Common myeloid progenitor, CD34-positive (primary cell): Measurements from ENCODE around the gene NOS1AP.
"Not testable (repeated sequence)": the region's sequence is repeated elsewhere in the genome, so short reads cannot be mapped to it uniquely, and the experiment has no call there.

Experiments
- CTCF ChIA-PET: fragments of 350-600 bp; sonication (Branson Sonifier 250); formaldehyde crosslinking; loops from one replicate; lab custom pipeline; 2021; ENCODE audit warnings: antibody characterized with exemption; lab: Charles Lee
- POLR2A ChIA-PET: fragments of 350-600 bp; sonication (Branson Sonifier 250); formaldehyde crosslinking; loops from one replicate; lab custom pipeline; 2021; ENCODE audit warnings: antibody characterized with exemption; lab: Charles Lee
- DNase-seq, 3 donors: peaks; one replicate each; pipeline versions ENCODE4 v3.0.0 to v3.0.0-alpha.2; 2013
- H3K27ac ChIP-seq, 2 experiments: 1 replicate in 1 of 2; 2 replicates in 1 of 2; pipeline ENCODE4 v1.7.0; 2013; ENCODE audit warnings: inconsistent platforms in 2 of 2, low read length in 2 of 2, mild to moderate bottlenecking in 2 of 2, low read depth in 1 of 2, moderate library complexity in 1 of 2; ENCODE audit not compliant: severe bottlenecking in 2 of 2, insufficient read depth in 1 of 2, poor library complexity in 1 of 2
- H3K27me3 ChIP-seq, 5 experiments: replicated peaks in 2 of 5; 1 replicate in 3 of 5; 2 replicates in 2 of 5; pipeline versions ENCODE4 v1.6.1 to v1.7.0; 2013; ENCODE audit warnings: low read length in 4 of 5, mild to moderate bottlenecking in 2 of 5, moderate library complexity in 2 of 5, inconsistent platforms in 1 of 5; ENCODE audit not compliant: insufficient read depth in 5 of 5, control insufficient read depth in 4 of 5
- H3K36me3 ChIP-seq, 4 experiments: 1 replicate in 2 of 4; 2 replicates in 2 of 4; pipeline versions ENCODE4 v1.6.1 to v1.7.0; 2013; ENCODE audit warnings: low read length in 3 of 4, control low read depth in 1 of 4, mild to moderate bottlenecking in 1 of 4; ENCODE audit not compliant: control insufficient read depth in 4 of 4, insufficient read depth in 4 of 4
- H3K4me1 ChIP-seq, 4 experiments: 1 replicate in 3 of 4; 2 replicates in 1 of 4; pipeline versions ENCODE4 v1.6.1 to v1.7.1; 2013; ENCODE audit warnings: low read length in 3 of 4, mild to moderate bottlenecking in 3 of 4, control low read depth in 1 of 4, inconsistent platforms in 1 of 4, moderate library complexity in 1 of 4; ENCODE audit not compliant: control insufficient read depth in 4 of 4, insufficient read depth in 4 of 4; ENCODE audit errors: control extremely low read depth in 1 of 4
- H3K4me3 ChIP-seq, 7 experiments: 1 replicate in 4 of 7; 2 replicates in 3 of 7; pipeline versions ENCODE4 v1.5.1 to v1.7.0; 2013; ENCODE audit warnings: mild to moderate bottlenecking in 7 of 7, low read length in 6 of 7, moderate library complexity in 6 of 7, inconsistent platforms in 2 of 7, low read depth in 2 of 7, control low read depth in 1 of 7; ENCODE audit not compliant: insufficient read depth in 4 of 7, control insufficient read depth in 1 of 7; ENCODE audit errors: extremely low read depth in 1 of 7
- H3K9me3 ChIP-seq, 5 experiments: 1 replicate in 4 of 5; 2 replicates in 1 of 5; pipeline versions ENCODE4 v1.6.1 to v1.7.1; 2013; ENCODE audit warnings: low read length in 4 of 5, mild to moderate bottlenecking in 2 of 5, inconsistent platforms in 1 of 5, low read depth in 1 of 5, moderate library complexity in 1 of 5; ENCODE audit not compliant: control insufficient read depth in 4 of 5, insufficient read depth in 2 of 5; ENCODE audit errors: control extremely low read depth in 1 of 5
- WGBS: methylation state at CpG from one replicate; pipeline ENCODE4 v1.1.5; 2013; ENCODE audit not compliant: insufficient coverage; 5-methylcytosine and 5-hydroxymethylcytosine counted together

NOS1AP gene

DNA sequence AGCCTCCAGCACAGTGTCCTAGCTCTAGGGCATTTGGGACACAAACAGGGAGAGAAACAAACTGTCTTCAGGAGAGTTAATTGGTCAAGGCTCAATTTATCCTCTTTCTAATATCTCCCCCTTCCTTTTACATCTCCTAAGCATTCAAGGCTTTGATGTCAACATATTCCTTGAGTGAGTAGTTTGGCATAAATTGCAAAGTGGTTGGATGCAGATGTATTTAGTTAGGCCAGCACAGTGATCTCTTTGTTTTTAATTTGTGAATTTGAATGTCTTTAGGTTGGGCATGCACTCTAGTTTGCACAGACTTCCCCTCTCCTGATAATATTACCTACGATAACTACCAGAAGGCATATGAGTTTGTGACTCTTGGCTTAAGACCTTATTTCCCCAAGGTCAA is 33.3 kb upstream of the NOS1AP start:
- no peak for DNase-seq
- Histone ChIP-seq H3K4me3 (no peak overlapping the region), H3K4me1 (peaks cover 0 to 8% (median 3%) of the 10 kb centered on the region in 4 experiments), H3K27me3 (no peaks in the 10 kb centered on the region), H3K9me3 (no peaks in the 10 kb centered on the region), H3K27ac (no peak overlapping the region), H3K36me3 (no peaks in the 10 kb centered on the region)
- CTCF ChIA-PET = interaction anchor here (0.6 to 7.0 kb wide), 12 partner anchors 12 to 287 kb away, joined by 3 to 144 read pairs (median 4); partner anchors contain the start of genes DUSP12 and OLFML2B
- WGBS = 78% methylated on average over 1 of the region's 1 CpG
- POLR2A ChIA-PET = no interaction called here

DNA sequence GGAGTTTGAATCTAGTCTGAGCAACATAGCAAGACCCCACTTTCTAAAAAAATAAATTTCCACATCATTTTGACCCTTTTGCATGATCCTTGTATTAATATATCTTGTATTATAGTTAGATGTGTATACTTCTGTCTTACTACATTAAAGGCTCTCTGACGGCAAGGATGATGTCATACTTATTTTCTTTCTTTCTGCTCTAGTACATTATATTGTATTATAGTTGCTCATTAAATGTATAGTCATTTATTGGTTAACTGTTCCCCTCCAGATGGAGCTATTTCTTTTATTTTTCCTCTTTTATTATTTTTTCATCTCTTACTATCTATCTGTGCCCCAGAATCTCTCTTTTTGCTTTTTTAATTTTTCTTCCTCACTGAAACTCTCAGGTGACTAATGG is 30.9 kb upstream of the NOS1AP start:
- DNase-seq = no peak
- H3K27me3 ChIP-seq = no peaks in the 10 kb centered on the region
- WGBS = no CpG with 5 or more reads among the region's 1 CpG
- H3K4me1 ChIP-seq = peaks cover 0 to 8% (median 3%) of the 10 kb centered on the region in 4 experiments
- no peak overlapping the region for H3K4me3 ChIP-seq
- no peak overlapping the region for H3K27ac ChIP-seq
- CTCF ChIA-PET = interaction anchor here (1.3 to 7.0 kb wide), 8 partner anchors 9 to 245 kb away, joined by 3 to 144 read pairs (median 12); partner anchors contain the start of gene OLFML2B
- POLR2A ChIA-PET = no interaction called here
- no peaks in the 10 kb centered on the region for H3K36me3 ChIP-seq
- H3K9me3 ChIP-seq = peaks cover 0 to 8% (median 0%) of the 10 kb centered on the region in 5 experiments

DNA sequence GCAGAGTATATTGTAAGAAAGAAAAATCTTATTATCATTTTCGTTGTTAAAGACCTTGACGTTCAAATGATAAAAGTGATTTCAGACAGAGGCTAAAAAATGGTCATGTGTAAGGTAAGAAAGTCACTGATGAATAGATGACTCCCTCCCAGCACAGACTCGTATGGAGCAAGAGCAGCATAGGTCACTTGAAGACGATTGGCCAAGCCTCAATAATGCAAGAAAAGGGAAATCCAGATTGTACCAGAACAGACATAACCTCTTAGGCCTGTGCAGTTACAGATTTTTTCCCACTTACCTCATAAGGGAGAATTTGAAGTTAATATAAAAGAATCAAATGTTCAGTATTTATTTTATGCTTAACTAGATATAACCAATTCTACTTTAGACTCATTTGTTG is 29.5 kb upstream of the NOS1AP start:
- Histone ChIP-seq H3K4me1 (peaks cover 0 to 8% (median 3%) of the 10 kb centered on the region in 4 experiments), H3K9me3 (peaks cover 0 to 8% (median 0%) of the 10 kb centered on the region in 5 experiments), H3K27ac (no peak overlapping the region), H3K27me3 (no peaks in the 10 kb centered on the region), H3K4me3 (no peak overlapping the region), H3K36me3 (no peaks in the 10 kb centered on the region)
- ChIA-PET CTCF (interaction anchor here (1.3 to 7.0 kb wide), 2 partner anchors 8 to 247 kb away, joined by 3 to 144 read pairs; no protein-coding TSS in a partner anchor), POLR2A (no interaction called here)
- WGBS = 100% methylated on average over 2 of the region's 4 CpGs
- no peak for DNase-seq

DNA sequence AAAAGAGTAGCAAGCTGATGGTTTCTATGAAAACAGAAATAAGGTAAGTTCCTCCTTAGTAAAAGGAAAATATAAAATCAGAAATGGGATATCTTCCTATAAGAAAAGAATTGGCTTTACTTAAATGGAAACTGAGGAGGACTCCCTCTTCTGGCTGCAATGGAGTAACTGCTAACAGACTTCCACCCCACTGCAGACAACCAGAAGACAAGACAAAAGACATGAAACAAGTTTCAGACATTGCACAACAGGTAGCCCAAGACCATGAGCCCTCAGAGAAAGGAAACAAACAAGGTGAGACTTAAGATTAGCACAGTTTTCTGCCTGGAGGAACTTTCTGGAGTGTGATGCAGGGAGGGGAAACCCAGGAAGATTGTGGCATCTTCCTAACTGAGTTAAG is 28.8 kb upstream of the NOS1AP start:
- Histone ChIP-seq H3K27me3 (no peaks in the 10 kb centered on the region), H3K9me3 (peaks cover 0 to 8% (median 0%) of the 10 kb centered on the region in 5 experiments), H3K27ac (no peak overlapping the region), H3K4me1 (peaks cover 0 to 4% (median 1%) of the 10 kb centered on the region in 4 experiments), H3K36me3 (no peaks in the 10 kb centered on the region), H3K4me3 (no peak overlapping the region)
- POLR2A ChIA-PET = no interaction called here
- CTCF ChIA-PET = interaction anchor here (1.1 to 1.6 kb wide), 3 partner anchors 26 to 248 kb away, joined by 4 to 12 read pairs (median 4); no protein-coding TSS in a partner anchor
- peak in 2 of 3 donors; percentile 22 to 34 for DNase-seq

DNA sequence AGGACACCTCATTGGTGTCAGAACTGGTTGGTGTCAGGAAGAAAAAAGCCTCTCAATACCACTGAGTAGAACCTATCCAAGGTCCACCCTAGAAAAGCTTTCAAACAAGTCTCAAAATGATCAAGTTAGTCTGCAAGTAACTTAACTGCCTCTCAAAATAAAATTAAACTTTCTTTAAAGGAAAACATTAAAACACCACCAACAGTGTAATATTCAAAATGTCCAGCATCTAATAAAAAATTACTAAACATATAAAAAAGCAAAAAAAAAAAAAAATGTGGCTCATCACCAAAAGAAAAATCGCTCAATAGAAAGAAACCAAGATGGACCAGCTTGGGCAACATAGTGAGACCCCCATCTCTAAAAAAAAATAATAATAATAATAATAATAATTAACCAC is 27.1 kb upstream of the NOS1AP start:
- H3K4me3 ChIP-seq = no peak overlapping the region
- no peaks in the 10 kb centered on the region for H3K4me1 ChIP-seq
- H3K27me3 ChIP-seq = no peaks in the 10 kb centered on the region
- no peak for DNase-seq
- WGBS = no CpG with 5 or more reads among the region's 1 CpG
- peaks cover 0 to 8% (median 0%) of the 10 kb centered on the region in 5 experiments for H3K9me3 ChIP-seq
- POLR2A ChIA-PET = no interaction called here
- no peaks in the 10 kb centered on the region for H3K36me3 ChIP-seq
- CTCF ChIA-PET = interaction anchor here (0.7 kb wide), 1 partner anchor 250 kb away, joined by 3 read pairs; no protein-coding TSS in a partner anchor
- no peak overlapping the region for H3K27ac ChIP-seq

DNA sequence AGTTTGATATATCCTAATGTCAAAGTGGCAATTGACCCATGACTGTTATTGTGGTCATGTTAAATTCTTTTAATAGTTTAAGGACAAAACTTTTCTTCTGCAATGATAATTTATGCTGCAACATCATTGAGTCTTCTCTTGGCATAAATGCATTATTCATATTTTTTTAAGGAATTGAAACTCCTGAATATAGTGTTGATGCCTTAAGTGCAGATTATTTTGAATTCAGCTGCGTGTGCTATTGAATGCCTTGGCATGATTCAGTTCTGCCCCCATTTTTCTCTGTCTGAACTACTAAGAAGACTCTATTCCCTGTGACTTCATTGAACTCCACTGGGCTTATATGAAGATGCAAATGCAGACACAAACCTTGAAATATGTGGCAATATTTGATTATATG is 22.6 kb upstream of the NOS1AP start:
- H3K4me3 ChIP-seq = no peak overlapping the region
- WGBS = 100% methylated on average over 1 of the region's 1 CpG
- H3K9me3 ChIP-seq = peaks cover 0 to 6% (median 0%) of the 10 kb centered on the region in 5 experiments
- no peak for DNase-seq
- no peaks in the 10 kb centered on the region for H3K36me3 ChIP-seq
- no peaks in the 10 kb centered on the region for H3K4me1 ChIP-seq
- CTCF ChIA-PET = no interaction called here
- H3K27me3 ChIP-seq = no peaks in the 10 kb centered on the region
- POLR2A ChIA-PET = no interaction called here
- H3K27ac ChIP-seq = no peak overlapping the region

DNA sequence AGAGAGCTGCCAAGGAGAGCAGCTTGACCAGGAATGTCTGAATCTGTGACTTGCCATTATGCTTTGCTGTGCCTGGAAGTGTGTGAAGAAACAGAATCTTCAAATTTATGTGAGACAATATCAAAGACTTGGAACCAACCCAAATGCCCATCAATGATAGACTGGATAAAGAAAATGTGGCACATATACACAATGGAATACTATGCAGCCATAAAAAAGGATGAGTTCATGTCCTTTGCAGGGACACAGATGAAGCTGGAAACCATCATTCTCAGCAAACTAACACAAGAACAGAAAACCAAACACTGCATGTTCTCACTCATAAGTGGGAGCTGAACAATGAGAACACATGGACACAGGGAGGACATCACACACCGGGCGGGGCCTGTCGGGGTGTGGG is 15.5 kb upstream of the NOS1AP start:
- DNase-seq, H3K27me3 ChIP-seq, POLR2A ChIA-PET, H3K36me3 ChIP-seq, H3K4me3 ChIP-seq, H3K27ac ChIP-seq, H3K9me3 ChIP-seq, H3K4me1 ChIP-seq: not testable (repeated sequence)
- CTCF ChIA-PET = interaction anchor here (1.8 to 1.9 kb wide), 2 partner anchors 8 to 262 kb away, joined by 4 to 6 read pairs; no protein-coding TSS in a partner anchor
- 100% methylated on average over 1 of the region's 3 CpGs for WGBS
